ENCODE results near the gene BPI. TPM values are rescaled to one million over a fixed set of nuclear protein-coding genes. Genes with fewer than 3 reads are reported as not detected.

BPI gene
- polyA plus RNA-seq, 1 of the 3 experiments (the other 2 are of a cell fraction), result not detected

DNA sequence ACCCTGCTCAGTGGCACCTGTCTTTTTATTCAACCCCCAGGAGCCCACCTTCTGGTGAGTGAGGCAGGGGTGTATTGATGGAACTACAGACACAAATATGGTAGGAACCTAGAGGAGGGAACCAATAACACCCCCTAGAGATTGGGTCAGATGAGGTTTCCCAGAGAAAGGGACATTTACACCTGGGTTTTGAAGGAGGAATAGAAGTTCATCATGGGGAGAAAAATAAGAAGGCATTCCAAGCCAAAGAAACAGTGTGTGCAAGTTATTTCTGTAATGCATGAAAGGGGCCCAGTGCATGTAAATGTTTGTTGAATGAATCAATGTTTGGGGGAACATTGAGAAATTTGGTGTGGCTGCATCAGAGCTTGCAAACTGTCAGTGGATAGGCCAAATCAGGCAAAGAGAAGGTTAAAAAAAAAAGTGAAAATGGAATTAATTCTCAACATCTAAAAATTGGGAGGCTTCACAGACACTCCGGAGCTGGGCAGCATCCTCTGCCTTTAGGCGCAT, 32.3 kb upstream of the BPI start:
- Histone ChIP-seq H3K9me2 (no peaks in the 10 kb centered on the region), H3F3A (replicated peaks; ENCODE audit: insufficient read depth) (peaks cover 36% of the 10 kb centered on the region), H4K20me1 (ENCODE audit: insufficient read depth) (no peaks in the 10 kb centered on the region), H3K9ac (no peak overlapping the region), H3K79me2 (ENCODE audit: insufficient read depth) (no peaks in the 10 kb centered on the region), H3K4me2 (peak overlapping the region; percentile 73), H3K27ac (ENCODE audit: low read depth in 2 of 2, low read length in 1 of 2) (peak overlapping the region in 1 of 2 experiments; percentile 80; a peak in 2 of 4 replicates), H3K27me3 (ENCODE audit: insufficient read depth) (no peaks in the 10 kb centered on the region), H3K4me1 (ENCODE audit: control insufficient read depth in 1 of 2, insufficient read depth in 2 of 2, low read depth in 1 of 2, low read length in 1 of 2) (peaks cover 0 to 25% of the 10 kb centered on the region in 2 experiments; a peak in 2 of 4 replicates), H3K36me3 (replicated peaks in 1 of 2; ENCODE audit: control insufficient read depth in 1 of 2, insufficient read depth in 2 of 2, low read length in 1 of 2) (no peaks in the 10 kb centered on the region), H3K9me3 (no peaks in the 10 kb centered on the region), H2AFZ (ENCODE audit: low read depth) (peak overlapping the region; percentile 42; the same call in 1 of the 2 replicates), H3K4me3 (ENCODE audit: low read depth in 2 of 2, low read length in 1 of 2) (0 out of 4 replicates have a peak overlapping the region, but pooled peaks of 1 of the 2 experiments have one; percentile 39)
- 91% methylated on average over 2 of the region's 2 CpGs for WGBS (ENCODE audit: low lambda C conversion rate)
- no peak for DNase-seq
- TF ChIP-seq MXI1 (IDR thresholded peaks at IDR 0.05; ENCODE audit: low read depth, low read length), result no peak
- TF ChIP-seq TAF1 (IDR thresholded peaks at IDR 0.05; ENCODE audit: borderline replicate concordance, low read depth, low read length), result no peak
- no peak for TF ChIP-seq GATA2 (CRISPR knock-in tag; IDR thresholded peaks at IDR 0.05)
- POLR2A ChIA-PET, result no interaction called here
- CTCF ChIA-PET, result no interaction called here

DNA sequence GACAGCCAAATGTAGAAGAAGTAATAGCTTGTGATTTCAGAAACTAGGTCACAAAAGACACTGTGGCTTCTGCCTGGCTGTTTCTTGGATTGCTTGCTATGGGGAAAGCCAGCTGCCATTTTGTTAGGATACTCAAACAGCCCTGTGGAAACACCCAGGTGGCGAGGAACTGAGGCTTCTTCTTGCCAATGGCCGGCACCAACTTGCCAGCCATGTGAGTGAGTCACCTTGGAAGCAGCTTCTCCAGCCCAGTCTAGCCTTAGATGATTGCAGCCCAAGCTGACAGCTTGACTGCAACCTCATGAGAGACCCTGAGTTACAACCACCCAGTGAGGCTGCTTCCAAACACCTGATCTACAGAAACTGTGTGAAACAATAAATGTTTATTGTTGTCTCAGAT, 31.6 kb upstream of the BPI start:
- peak overlapping the region in 1 of 2 experiments; percentile 58; a peak in 2 of 4 replicates for H3K27ac ChIP-seq (ENCODE audit: low read depth in 2 of 2, low read length in 1 of 2)

More for the DNA sequence above, 31.6 kb upstream of the BPI start:
- no peaks in the 10 kb centered on the region for H3K36me3 ChIP-seq (replicated peaks in 1 of 2; ENCODE audit: control insufficient read depth in 1 of 2, insufficient read depth in 2 of 2, low read length in 1 of 2)
- CTCF ChIA-PET, result no interaction called here
- H4K20me1 ChIP-seq (ENCODE audit: insufficient read depth), result no peaks in the 10 kb centered on the region
- H3K4me1 ChIP-seq (ENCODE audit: control insufficient read depth in 1 of 2, insufficient read depth in 2 of 2, low read depth in 1 of 2, low read length in 1 of 2), result peaks cover 0 to 25% of the 10 kb centered on the region in 2 experiments; a peak in 2 of 4 replicates
- no peak overlapping the region for H3K9ac ChIP-seq
- WGBS (ENCODE audit: low lambda C conversion rate), result 74% methylated on average over 2 of the region's 2 CpGs
- H3K27me3 ChIP-seq (ENCODE audit: insufficient read depth), result no peaks in the 10 kb centered on the region
- H3K79me2 ChIP-seq (ENCODE audit: insufficient read depth), result no peaks in the 10 kb centered on the region
- H3K4me2 ChIP-seq, result peak overlapping the region; percentile 41
- TF ChIP-seq YY1 (IDR thresholded peaks at IDR 0.05; ENCODE audit: low read depth) (peak; percentile 65; the same call in 1 of the 2 replicates), FOSL2 (IDR thresholded peaks at IDR 0.05; ENCODE audit: borderline replicate concordance, low read depth) (peak; percentile 46; the same call in 1 of the 2 replicates), RFX5 (IDR thresholded peaks at IDR 0.05; ENCODE audit: low read length) (no peak), JUND (IDR thresholded peaks at IDR 0.05) (peak; percentile 25; the same call in 1 of the 2 replicates), MAX (IDR thresholded peaks at IDR 0.05; ENCODE audit: low read depth) (0 out of 2 replicates have a peak, but pooled peaks have one; percentile 13)
- TF ChIP-seq, protein P1, sequence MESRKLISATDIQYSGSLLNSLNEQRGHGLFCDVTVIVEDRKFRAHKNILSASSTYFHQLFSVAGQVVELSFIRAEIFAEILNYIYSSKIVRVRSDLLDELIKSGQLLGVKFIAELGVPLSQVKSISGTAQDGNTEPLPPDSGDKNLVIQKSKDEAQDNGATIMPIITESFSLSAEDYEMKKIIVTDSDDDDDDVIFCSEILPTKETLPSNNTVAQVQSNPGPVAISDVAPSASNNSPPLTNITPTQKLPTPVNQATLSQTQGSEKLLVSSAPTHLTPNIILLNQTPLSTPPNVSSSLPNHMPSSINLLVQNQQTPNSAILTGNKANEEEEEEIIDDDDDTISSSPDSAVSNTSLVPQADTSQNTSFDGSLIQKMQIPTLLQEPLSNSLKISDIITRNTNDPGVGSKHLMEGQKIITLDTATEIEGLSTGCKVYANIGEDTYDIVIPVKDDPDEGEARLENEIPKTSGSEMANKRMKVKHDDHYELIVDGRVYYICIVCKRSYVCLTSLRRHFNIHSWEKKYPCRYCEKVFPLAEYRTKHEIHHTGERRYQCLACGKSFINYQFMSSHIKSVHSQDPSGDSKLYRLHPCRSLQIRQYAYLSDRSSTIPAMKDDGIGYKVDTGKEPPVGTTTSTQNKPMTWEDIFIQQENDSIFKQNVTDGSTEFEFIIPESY (IDR thresholded peaks at IDR 0.05; ENCODE audit: borderline replicate concordance, low read depth), result no peak
- H3K9me2 ChIP-seq, result no peaks in the 10 kb centered on the region
- POLR2A ChIA-PET, result no interaction called here
- DNase-seq, result no peak
- no peaks in the 10 kb centered on the region for H3K9me3 ChIP-seq
- peaks cover 42% of the 10 kb centered on the region for H3F3A ChIP-seq (replicated peaks; ENCODE audit: insufficient read depth)
- H3K4me3 ChIP-seq (ENCODE audit: low read depth in 2 of 2, low read length in 1 of 2), result no peak overlapping the region
- no peak overlapping the region for H2AFZ ChIP-seq (ENCODE audit: low read depth)

Measured in SK-N-SH (cell line).